H9 (cell line): ENCODE data around the gene C13orf42. TPM values are rescaled to one million over a fixed set of nuclear protein-coding genes. Genes with fewer than 3 reads are reported as not detected.

Source experiments
- DNase-seq: peaks from one replicate; pipeline ENCODE4 v3.0.0-alpha.2; 2017
- H2AFZ ChIP-seq: one replicate; pipeline ENCODE4 v1.6.1; 2013; ENCODE audit warnings: mild to moderate bottlenecking, low read length, control low read depth, moderate library complexity
- H2AK5ac ChIP-seq: 2 replicates; pipeline ENCODE4 v1.6.1; 2013; ENCODE audit warnings: low read length, control low read depth, mixed read lengths; ENCODE audit not compliant: insufficient read length
- H2BK120ac ChIP-seq: one replicate; pipeline ENCODE4 v1.6.1; 2013; ENCODE audit warnings: low read depth, mild to moderate bottlenecking, low read length, control low read depth, inconsistent platforms; ENCODE audit not compliant: poor library complexity, severe bottlenecking
- H2BK12ac ChIP-seq: 2 replicates; pipeline ENCODE4 v1.6.1; 2013; ENCODE audit warnings: low read length, control low read depth, mixed read lengths, low read depth; ENCODE audit not compliant: insufficient read length
- H2BK15ac ChIP-seq: 2 replicates; pipeline ENCODE4 v1.6.1; 2013; ENCODE audit warnings: low read depth, low read length, control low read depth
- H2BK20ac ChIP-seq: one replicate; pipeline ENCODE4 v1.6.1; 2013; ENCODE audit warnings: low read depth, mild to moderate bottlenecking, low read length, control low read depth, inconsistent platforms; ENCODE audit not compliant: poor library complexity, severe bottlenecking
- H2BK5ac ChIP-seq: 2 replicates; pipeline ENCODE4 v1.6.1; 2013; ENCODE audit warnings: low read length, control low read depth, mixed read lengths; ENCODE audit not compliant: insufficient read length
- H3K14ac ChIP-seq: 2 replicates; pipeline ENCODE4 v1.6.1; 2013; ENCODE audit warnings: low read length, control low read depth; ENCODE audit not compliant: insufficient read depth
- H3K18ac ChIP-seq: 2 replicates; pipeline ENCODE4 v1.6.1; 2013; ENCODE audit warnings: low read depth, mild to moderate bottlenecking, mixed read lengths, low read length, control low read depth; ENCODE audit not compliant: insufficient read length
- H3K23ac ChIP-seq: 2 replicates; pipeline ENCODE4 v1.6.1; 2013; ENCODE audit warnings: low read length, control low read depth, mixed read lengths, low read depth; ENCODE audit not compliant: insufficient read length
- H3K23me2 ChIP-seq: 2 replicates; pipeline ENCODE4 v1.6.1; 2013; ENCODE audit warnings: low read depth, mild to moderate bottlenecking, mixed read lengths, low read length, control low read depth; ENCODE audit not compliant: insufficient read length, poor library complexity, severe bottlenecking
- H3K27ac ChIP-seq: 2 replicates; pipeline ENCODE4 v1.5.1; 2013; ENCODE audit warnings: low read length, control low read depth, mixed read lengths, low read depth; ENCODE audit not compliant: insufficient read length
- H3K27me3 ChIP-seq: 2 replicates; pipeline ENCODE4 v1.6.1; 2013; ENCODE audit warnings: low read length, control low read depth, inconsistent platforms; ENCODE audit not compliant: insufficient read depth
- H3K4ac ChIP-seq: 2 replicates; pipeline ENCODE4 v1.6.1; 2013; ENCODE audit warnings: low read depth, mild to moderate bottlenecking, control low read depth, inconsistent platforms, low read length, moderate library complexity
- H3K4me1 ChIP-seq: 2 replicates; pipeline ENCODE4 v1.6.1; 2013; ENCODE audit warnings: low read length, control low read depth, inconsistent platforms; ENCODE audit not compliant: insufficient read depth
- H3K4me2 ChIP-seq: 2 replicates; pipeline ENCODE4 v1.6.1; 2013; ENCODE audit warnings: low read length, control low read depth, mixed read lengths; ENCODE audit not compliant: insufficient read length, insufficient read depth
- H3K56ac ChIP-seq: 2 replicates; pipeline ENCODE4 v1.6.1; 2013; ENCODE audit warnings: low read depth, mild to moderate bottlenecking, mixed read lengths, low read length, control low read depth; ENCODE audit not compliant: insufficient read length
- H3K79me1 ChIP-seq: 2 replicates; pipeline ENCODE4 v1.6.1; 2013; ENCODE audit warnings: low read depth, mild to moderate bottlenecking, moderate library complexity, low read length, control low read depth, inconsistent platforms; ENCODE audit not compliant: insufficient read depth, poor library complexity, severe bottlenecking
- H3K79me2 ChIP-seq: 2 replicates; pipeline ENCODE4 v1.6.1; 2013; ENCODE audit warnings: low read length, control low read depth, inconsistent platforms; ENCODE audit not compliant: insufficient read depth
- H3K9ac ChIP-seq: 2 replicates; pipeline ENCODE4 v1.6.1; 2013; ENCODE audit warnings: low read length, control low read depth, mixed read lengths; ENCODE audit not compliant: insufficient read length; ENCODE audit errors: extremely low read depth
- H3K9me3 ChIP-seq: one replicate; pipeline ENCODE4 v1.6.1; 2013; ENCODE audit warnings: low read depth, low read length, inconsistent platforms; ENCODE audit not compliant: control insufficient read depth
- H3T11ph ChIP-seq: one replicate; pipeline ENCODE4 v1.6.1; 2013; ENCODE audit warnings: mild to moderate bottlenecking, low read length, control low read depth, inconsistent platforms
- H4K20me1 ChIP-seq: one replicate; pipeline ENCODE4 v1.6.1; 2013; ENCODE audit not compliant: control insufficient read depth, insufficient read length, insufficient read depth
- H4K5ac ChIP-seq: 2 replicates; pipeline ENCODE4 v1.6.1; 2013; ENCODE audit warnings: low read depth, mild to moderate bottlenecking, mixed read lengths, low read length, control low read depth; ENCODE audit not compliant: insufficient read length
- H4K8ac ChIP-seq: replicated peaks from 2 replicates; pipeline ENCODE4 v1.6.1; 2013; ENCODE audit warnings: low read length, control low read depth, mixed read lengths, low read depth; ENCODE audit not compliant: insufficient read length
- H4K91ac ChIP-seq: 2 replicates; pipeline ENCODE4 v1.6.1; 2013; ENCODE audit warnings: low read depth, mild to moderate bottlenecking, moderate library complexity, mixed read lengths, low read length, control low read depth; ENCODE audit not compliant: insufficient read length
- H3K27ac Mint-ChIP-seq, 3 experiments: 2 replicates in 2 of 3; 3 replicates in 1 of 3; pipeline ENCODE4 v1.8.0; 2020 to 2021; ENCODE audit warnings: mixed read lengths in 3 of 3, mild to moderate bottlenecking in 1 of 3, moderate library complexity in 1 of 3
- H3K27me3 Mint-ChIP-seq: 2 replicates; pipeline ENCODE4 v1.8.0; 2021; ENCODE audit warnings: low read depth, mild to moderate bottlenecking, moderate library complexity, mixed read lengths
- H3K36me3 Mint-ChIP-seq, 3 experiments: 2 replicates in 2 of 3; 3 replicates in 1 of 3; pipeline ENCODE4 v1.8.0; 2020 to 2021; ENCODE audit warnings: low read depth in 3 of 3, mixed read lengths in 3 of 3; ENCODE audit not compliant: insufficient read depth in 1 of 3
- H3K4me1 Mint-ChIP-seq, 2 experiments: 2 replicates each; pipeline ENCODE4 v1.8.0; 2020; ENCODE audit warnings: mixed read lengths in 2 of 2
- H3K4me3 Mint-ChIP-seq, 2 experiments: 2 replicates in 1 of 2; 3 replicates in 1 of 2; pipeline ENCODE4 v1.8.0; 2020 to 2021; ENCODE audit warnings: mild to moderate bottlenecking in 2 of 2, mixed read lengths in 2 of 2, moderate library complexity in 1 of 2
- H3K9me3 Mint-ChIP-seq, 2 experiments: 2 replicates in 1 of 2; 3 replicates in 1 of 2; pipeline ENCODE4 v1.8.0; 2020; ENCODE audit warnings: mild to moderate bottlenecking in 2 of 2, mixed read lengths in 2 of 2, moderate library complexity in 1 of 2
- WGBS: extraction: QIAGEN DNeasy Blood & Tissue Kit; methylation state at CpG from one replicate; pipeline ENCODE4 v1.1.7; 2013; ENCODE audit warnings: missing lambda C conversion rate, low lambda C conversion rate, mixed read lengths; ENCODE audit not compliant: insufficient read length; ENCODE audit errors: extremely low coverage; 5-methylcytosine and 5-hydroxymethylcytosine counted together
- total RNA-seq: library from RNA; stranded (reverse); gene quantifications from 2 replicates; pipeline ENCODE4 v1.2.1, GENCODE V29; 2021
- TF ChIP-seq, protein P1 (sequence below): fragments of 200-600 bp; sonication (generic); conservative IDR thresholded peaks from 3 replicates; pipeline ENCODE4 v1.8.0; 2021; ENCODE audit warnings: antibody characterized with exemption, mild to moderate bottlenecking

Gene C13orf42
- total RNA-seq, 1 experiment from 2014 or later: 16.5 TPM

DNA sequence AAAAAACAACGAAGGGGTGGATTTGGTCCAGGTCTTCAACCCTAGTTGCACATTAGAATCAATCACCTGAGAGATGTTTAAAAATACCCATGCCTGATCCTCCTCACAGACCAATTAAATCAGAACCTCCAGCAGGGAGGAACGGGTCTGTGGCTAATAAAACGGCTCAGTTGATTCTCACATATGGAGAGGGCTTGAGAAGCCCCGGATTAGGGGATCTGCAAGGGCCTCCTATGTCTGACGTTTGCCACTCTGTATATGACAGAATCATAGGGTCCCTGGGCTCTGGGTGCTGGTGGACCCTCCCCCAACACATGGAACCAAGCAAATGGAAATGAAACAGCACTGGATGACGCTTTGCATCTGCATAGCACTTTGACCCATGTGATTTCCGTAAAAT lies 36.7 kb upstream of the C13orf42 start:
- H2BK120ac ChIP-seq: no peak overlapping the region
- peaks cover 24 to 33% of the 10 kb centered on the region in 2 experiments for H3K9me3 Mint-ChIP-seq
- H3K36me3 Mint-ChIP-seq: peaks cover 30 to 49% (median 39%) of the 10 kb centered on the region in 3 experiments
- H3K27ac Mint-ChIP-seq: peak overlapping the region; percentile 85 to 97 (median 97)
- H4K8ac ChIP-seq: no peak overlapping the region
- peak overlapping the region; percentile 28 for H3K27ac ChIP-seq
- TF ChIP-seq, protein P1, sequence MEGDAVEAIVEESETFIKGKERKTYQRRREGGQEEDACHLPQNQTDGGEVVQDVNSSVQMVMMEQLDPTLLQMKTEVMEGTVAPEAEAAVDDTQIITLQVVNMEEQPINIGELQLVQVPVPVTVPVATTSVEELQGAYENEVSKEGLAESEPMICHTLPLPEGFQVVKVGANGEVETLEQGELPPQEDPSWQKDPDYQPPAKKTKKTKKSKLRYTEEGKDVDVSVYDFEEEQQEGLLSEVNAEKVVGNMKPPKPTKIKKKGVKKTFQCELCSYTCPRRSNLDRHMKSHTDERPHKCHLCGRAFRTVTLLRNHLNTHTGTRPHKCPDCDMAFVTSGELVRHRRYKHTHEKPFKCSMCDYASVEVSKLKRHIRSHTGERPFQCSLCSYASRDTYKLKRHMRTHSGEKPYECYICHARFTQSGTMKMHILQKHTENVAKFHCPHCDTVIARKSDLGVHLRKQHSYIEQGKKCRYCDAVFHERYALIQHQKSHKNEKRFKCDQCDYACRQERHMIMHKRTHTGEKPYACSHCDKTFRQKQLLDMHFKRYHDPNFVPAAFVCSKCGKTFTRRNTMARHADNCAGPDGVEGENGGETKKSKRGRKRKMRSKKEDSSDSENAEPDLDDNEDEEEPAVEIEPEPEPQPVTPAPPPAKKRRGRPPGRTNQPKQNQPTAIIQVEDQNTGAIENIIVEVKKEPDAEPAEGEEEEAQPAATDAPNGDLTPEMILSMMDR: no peak
- peak overlapping the region; percentile 7 for H3K4me2 ChIP-seq
- no peaks in the 10 kb centered on the region for H3K23me2 ChIP-seq
- H3K56ac ChIP-seq: no peak overlapping the region
- H3K4me1 ChIP-seq: peaks cover 27% of the 10 kb centered on the region; the same call in 1 of the 2 replicates
- no peaks in the 10 kb centered on the region for H3K9me3 ChIP-seq
- no peak overlapping the region for H2AFZ ChIP-seq
- peak overlapping the region; percentile 9 for H2BK5ac ChIP-seq
- H3K79me1 ChIP-seq: no peaks in the 10 kb centered on the region
- H3K14ac ChIP-seq: no peak overlapping the region
- no peak overlapping the region for H2BK20ac ChIP-seq
- no peak overlapping the region for H2BK12ac ChIP-seq
- H3K4me3 Mint-ChIP-seq: peak overlapping the region; percentile 24 to 47; a peak in 4 of 5 replicates
- peak overlapping the region; percentile 22 for H3K18ac ChIP-seq
- peaks cover 56 to 66% of the 10 kb centered on the region in 2 experiments for H3K4me1 Mint-ChIP-seq
- no peak overlapping the region for H4K91ac ChIP-seq
- no peak for DNase-seq
- no peaks in the 10 kb centered on the region for H3K27me3 ChIP-seq
- H4K5ac ChIP-seq: no peak overlapping the region
- H2AK5ac ChIP-seq: no peak overlapping the region
- H4K20me1 ChIP-seq: no peaks in the 10 kb centered on the region
- H3T11ph ChIP-seq: no peak overlapping the region
- H3K9ac ChIP-seq: no peak overlapping the region
- H3K79me2 ChIP-seq: no peaks in the 10 kb centered on the region
- no peak overlapping the region for H2BK15ac ChIP-seq
- no peak overlapping the region for H3K4ac ChIP-seq
- no CpG with 5 or more reads among the region's 7 CpGs for WGBS
- H3K23ac ChIP-seq: no peak overlapping the region
- no peaks in the 10 kb centered on the region; the same call in 1 of the 2 replicates for H3K27me3 Mint-ChIP-seq
